Stimulated activated naive B cell treated with anti-CD40 and anti-IgM and Interleukin-4, amounts not matched to agents 10 μg/mL and 1 μg/mL and 100 μg/mL, for 72 hours (primary cell): ENCODE results near the gene HEPN1.

ENCODE experiments used
- ATAC-seq, 2 donors: fragments of 150-1000 bp; cut with Tn5 transposase; replicated peaks; 2 replicates each; pipeline ENCODE4 v1.10.0; 2021; ENCODE audit warnings: moderate library complexity in 1 of 2
- DNase-seq: peaks from one replicate; pipeline ENCODE4 v3.0.0; 2021
- H3K27ac Mint-ChIP-seq: one replicate; pipeline ENCODE4 v1.8.0; 2022; ENCODE audit warnings: mild to moderate bottlenecking, mixed read lengths
- H3K27me3 Mint-ChIP-seq, 2 donors: one replicate each; pipeline ENCODE4 v1.8.0; 2022; ENCODE audit warnings: mixed read lengths in 2 of 2
- H3K36me3 Mint-ChIP-seq, 2 donors: one replicate each; pipeline ENCODE4 v1.8.0; 2022; ENCODE audit warnings: mixed read lengths in 2 of 2, mild to moderate bottlenecking in 1 of 2
- H3K4me1 Mint-ChIP-seq, 2 donors: one replicate each; pipeline ENCODE4 v1.8.0; 2022; ENCODE audit warnings: mixed read lengths in 2 of 2, mild to moderate bottlenecking in 1 of 2
- H3K4me3 Mint-ChIP-seq, 2 donors: one replicate each; pipeline ENCODE4 v1.8.0; 2022; ENCODE audit warnings: mild to moderate bottlenecking in 2 of 2, mixed read lengths in 2 of 2, moderate library complexity in 1 of 2
- H3K9me3 Mint-ChIP-seq, 2 donors: one replicate each; pipeline ENCODE4 v1.8.0; 2022; ENCODE audit warnings: mixed read lengths in 2 of 2, mild to moderate bottlenecking in 1 of 2

HEPN1 gene

GRCh38 chr11:124899383-124900145 lies 19.5 kb upstream of the HEPN1 start:
- ATAC-seq (no peak), DNase-seq (no peak)
- Mint-ChIP-seq H3K27me3 (peaks cover 44 to 46% of the 10 kb centered on the region in 2 donors), H3K4me1 (peaks cover 0 to 2% of the 10 kb centered on the region in 2 donors), H3K27ac (no peak overlapping the region), H3K36me3 (no peaks in the 10 kb centered on the region), H3K9me3 (no peaks in the 10 kb centered on the region), H3K4me3 (no peak overlapping the region)

- DNase-seq: no peak
- H3K27ac Mint-ChIP-seq: no peak overlapping the region
- H3K36me3 Mint-ChIP-seq: no peaks in the 10 kb centered on the region
- peaks cover 44 to 46% of the 10 kb centered on the region in 2 donors for H3K27me3 Mint-ChIP-seq
- H3K9me3 Mint-ChIP-seq: no peaks in the 10 kb centered on the region
- H3K4me1 Mint-ChIP-seq: peaks cover 0 to 2% of the 10 kb centered on the region in 2 donors
- H3K4me3 Mint-ChIP-seq: no peak overlapping the region
- ATAC-seq: no peak
These were observed 18.6 kb upstream of the HEPN1 start for GRCh38 chr11:124900464-124900863.

- Mint-ChIP-seq H3K4me3 (no peak overlapping the region), H3K36me3 (no peaks in the 10 kb centered on the region), H3K9me3 (no peaks in the 10 kb centered on the region), H3K27me3 (peaks cover 32 to 35% of the 10 kb centered on the region in 2 donors), H3K4me1 (no peaks in the 10 kb centered on the region), H3K27ac (no peak overlapping the region)
- no peak for DNase-seq
- no peak for ATAC-seq
These were observed 16.4 kb upstream of the HEPN1 start for GRCh38 chr11:124902616-124903015.

GRCh38 chr11:124915541-124916369 lies 3.3 kb upstream of the HEPN1 start:
- Mint-ChIP-seq H3K4me1 (no peaks in the 10 kb centered on the region), H3K27me3 (peaks cover 42 to 75% of the 10 kb centered on the region in 2 donors), H3K27ac (peak overlapping the region; percentile 33), H3K9me3 (peaks cover 12 to 17% of the 10 kb centered on the region in 2 donors), H3K4me3 (no peak overlapping the region), H3K36me3 (peaks cover 6 to 8% of the 10 kb centered on the region in 2 donors)
- ATAC-seq: no peak
- DNase-seq: no peak

- peaks cover 12 to 15% of the 10 kb centered on the region in 2 donors for H3K9me3 Mint-ChIP-seq
- peaks cover 42 to 75% of the 10 kb centered on the region in 2 donors for H3K27me3 Mint-ChIP-seq
- no peak overlapping the region for H3K4me3 Mint-ChIP-seq
- peak overlapping the region; percentile 33 for H3K27ac Mint-ChIP-seq
- DNase-seq: no peak
- peaks cover 6 to 8% of the 10 kb centered on the region in 2 donors for H3K36me3 Mint-ChIP-seq
- H3K4me1 Mint-ChIP-seq: no peaks in the 10 kb centered on the region
- no peak for ATAC-seq
These were observed 2.7 kb upstream of the HEPN1 start for GRCh38 chr11:124916370-124916710.

GRCh38 chr11:124917115-124917637 lies 1.9 kb upstream of the HEPN1 start:
- H3K27ac Mint-ChIP-seq: no peak overlapping the region
- H3K9me3 Mint-ChIP-seq: peaks cover 6 to 7% of the 10 kb centered on the region in 2 donors
- DNase-seq (no peak), ATAC-seq (no peak)
- H3K27me3 Mint-ChIP-seq: peaks cover 36 to 73% of the 10 kb centered on the region in 2 donors
- H3K4me3 Mint-ChIP-seq: no peak overlapping the region
- H3K36me3 Mint-ChIP-seq: peaks cover 0 to 3% of the 10 kb centered on the region in 2 donors
- no peaks in the 10 kb centered on the region for H3K4me1 Mint-ChIP-seq

- ATAC-seq (no peak), DNase-seq (no peak)
- Mint-ChIP-seq H3K36me3 (peaks cover 0 to 3% of the 10 kb centered on the region in 2 donors), H3K9me3 (peaks cover 1 to 3% of the 10 kb centered on the region in 2 donors), H3K4me3 (no peak overlapping the region), H3K27me3 (peaks cover 54 to 85% of the 10 kb centered on the region in 2 donors), H3K27ac (no peak overlapping the region), H3K4me1 (no peaks in the 10 kb centered on the region)
These were observed 848 bp downstream of the HEPN1 start for GRCh38 chr11:124919898-124920297.

GRCh38 chr11:124920356-124920755 lies 1.3 kb downstream of the HEPN1 start:
- Mint-ChIP-seq H3K4me1 (no peaks in the 10 kb centered on the region), H3K36me3 (peaks cover 0 to 3% of the 10 kb centered on the region in 2 donors), H3K4me3 (no peak overlapping the region), H3K27me3 (peaks cover 58 to 85% of the 10 kb centered on the region in 2 donors), H3K9me3 (peaks cover 1 to 3% of the 10 kb centered on the region in 2 donors), H3K27ac (no peak overlapping the region)
- ATAC-seq (no peak), DNase-seq (no peak)

GRCh38 chr11:124920870-124921609 lies 2.0 kb downstream of the HEPN1 start:
- DNase-seq (peak; percentile 75), ATAC-seq (peak; percentile 83)
- Mint-ChIP-seq H3K4me3 (peak overlapping the region; percentile 43 to 47), H3K4me1 (no peaks in the 10 kb centered on the region), H3K27ac (no peak overlapping the region), H3K27me3 (peaks cover 52 to 83% of the 10 kb centered on the region in 2 donors), H3K9me3 (peaks cover 0 to under 1% of the 10 kb centered on the region in 2 donors), H3K36me3 (peaks cover 0 to 3% of the 10 kb centered on the region in 2 donors)

- Mint-ChIP-seq H3K4me1 (no peaks in the 10 kb centered on the region), H3K9me3 (no peaks in the 10 kb centered on the region), H3K4me3 (no peak overlapping the region), H3K27ac (no peak overlapping the region), H3K27me3 (peaks cover 47 to 65% of the 10 kb centered on the region in 2 donors), H3K36me3 (peaks cover 0 to 3% of the 10 kb centered on the region in 2 donors)
- DNase-seq: no peak
- ATAC-seq: no peak
These were observed 3.8 kb downstream of the HEPN1 start for GRCh38 chr11:124922831-124923230.

- H3K9me3 Mint-ChIP-seq: no peaks in the 10 kb centered on the region
- no peaks in the 10 kb centered on the region for H3K4me1 Mint-ChIP-seq
- ATAC-seq: no peak
- no peak overlapping the region for H3K27ac Mint-ChIP-seq
- H3K4me3 Mint-ChIP-seq: no peak overlapping the region
- peaks cover 0 to 3% of the 10 kb centered on the region in 2 donors for H3K36me3 Mint-ChIP-seq
- H3K27me3 Mint-ChIP-seq: peaks cover 47 to 60% of the 10 kb centered on the region in 2 donors
- no peak for DNase-seq
These were observed 4.2 kb downstream of the HEPN1 start for GRCh38 chr11:124923296-124923695.

GRCh38 chr11:124928942-124929665 lies 10.1 kb downstream of the HEPN1 start:
- Mint-ChIP-seq H3K4me3 (no peak overlapping the region), H3K27me3 (peaks cover 13 to 16% of the 10 kb centered on the region in 2 donors), H3K27ac (no peak overlapping the region), H3K9me3 (no peaks in the 10 kb centered on the region), H3K4me1 (no peaks in the 10 kb centered on the region), H3K36me3 (no peaks in the 10 kb centered on the region)
- DNase-seq: no peak
- ATAC-seq: no peak

- H3K9me3 Mint-ChIP-seq: no peaks in the 10 kb centered on the region
- H3K27me3 Mint-ChIP-seq: peaks cover 2 to 9% of the 10 kb centered on the region in 2 donors
- H3K4me1 Mint-ChIP-seq: no peaks in the 10 kb centered on the region
- no peaks in the 10 kb centered on the region for H3K36me3 Mint-ChIP-seq
- H3K4me3 Mint-ChIP-seq: no peak overlapping the region
- H3K27ac Mint-ChIP-seq: no peak overlapping the region
- ATAC-seq (peak in 1 of 2 donors; percentile 29), DNase-seq (no peak)
These were observed 11.7 kb downstream of the HEPN1 start for GRCh38 chr11:124930799-124931198.
